GM19463 (cell line): ENCODE measurements around the gene KIF16B.

Source experiments
- ATAC-seq: cut with Tn5 transposase; IDR thresholded peaks from one replicate; pipeline ENCODE4 v1.9.1; 2021; ENCODE audit warnings: mild to moderate bottlenecking, moderate library complexity; ENCODE audit not compliant: unreplicated experiment

Gene KIF16B

GRCh38 chr20:16314320-16314719, 258.9 kb downstream of the KIF16B start:
- peak; percentile 72 for ATAC-seq

DNA sequence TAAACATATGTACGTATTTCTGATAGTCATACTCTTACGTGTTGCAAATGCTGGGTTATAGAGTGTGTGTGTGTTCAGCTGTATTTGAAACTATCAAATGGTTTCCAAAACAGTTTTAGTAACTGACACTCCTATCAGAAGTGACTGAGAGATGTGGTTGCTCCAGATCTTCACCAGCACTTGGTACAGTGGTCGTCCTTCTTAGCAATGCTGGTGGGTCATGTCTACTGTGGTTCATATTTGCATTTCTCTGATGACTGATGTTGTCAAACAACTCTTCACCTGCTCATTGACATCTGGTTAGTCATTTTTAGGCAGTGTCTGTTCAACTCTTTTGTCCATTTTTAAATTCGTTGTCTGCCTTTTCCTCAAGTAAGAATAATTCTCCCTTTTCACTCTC, 259.3 kb downstream of the KIF16B start:
- ATAC-seq = peak; percentile 28

GRCh38 chr20:16312998-16313397, 260.2 kb downstream of the KIF16B start:
- ATAC-seq = no peak

DNA sequence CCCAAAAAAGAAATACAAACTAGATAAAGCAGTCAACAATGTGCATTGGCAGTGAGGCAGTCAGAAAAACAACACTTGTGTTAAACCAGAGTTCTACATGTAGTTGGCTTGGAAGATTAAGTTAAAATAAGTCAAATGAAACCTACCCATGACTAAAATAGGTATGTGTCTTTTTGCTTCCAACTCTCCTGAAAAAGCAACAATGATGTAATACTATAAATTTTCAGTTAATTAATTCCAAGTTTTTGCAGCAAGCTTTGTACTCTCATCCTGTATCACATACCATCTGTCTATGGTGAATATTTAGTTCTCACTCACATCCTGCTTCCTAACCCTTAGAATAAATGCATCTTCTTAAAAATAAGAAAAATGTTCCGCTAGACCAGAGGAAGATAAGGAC, 261.5 kb downstream of the KIF16B start:
- no peak for ATAC-seq

- ATAC-seq = no peak
Observed at GRCh38 chr20:16308754-16309153, 264.5 kb downstream of the KIF16B start.

GRCh38 chr20:16302818-16303217, 270.4 kb downstream of the KIF16B start:
- ATAC-seq = no peak

DNA sequence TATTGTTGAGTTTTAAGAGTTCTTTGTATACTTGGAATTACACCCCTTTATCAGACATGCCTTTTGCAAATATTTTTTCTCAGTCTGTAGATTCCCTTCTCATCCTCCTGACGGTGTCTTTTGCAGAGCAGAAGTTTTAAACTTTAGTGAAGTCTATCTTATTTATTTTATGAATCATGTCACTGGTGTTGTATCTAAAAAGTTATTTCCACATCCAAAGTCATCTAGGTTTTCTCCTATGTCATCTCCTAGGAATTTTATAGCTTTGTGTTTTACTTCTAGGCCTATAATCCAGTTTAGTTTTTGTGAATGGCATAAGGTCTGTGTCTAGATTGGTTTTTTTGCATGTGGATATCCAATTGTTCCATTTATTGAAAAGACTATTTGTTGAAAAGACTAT, 271.3 kb downstream of the KIF16B start:
- no peak for ATAC-seq

- ATAC-seq = no peak
Observed at GRCh38 chr20:16299897-16300296, 273.4 kb downstream of the KIF16B start.

- ATAC-seq = no peak
Observed at GRCh38 chr20:16296931-16297330, 276.3 kb downstream of the KIF16B start.

GRCh38 chr20:16295534-16295933, 277.7 kb downstream of the KIF16B start:
- ATAC-seq = no peak

DNA sequence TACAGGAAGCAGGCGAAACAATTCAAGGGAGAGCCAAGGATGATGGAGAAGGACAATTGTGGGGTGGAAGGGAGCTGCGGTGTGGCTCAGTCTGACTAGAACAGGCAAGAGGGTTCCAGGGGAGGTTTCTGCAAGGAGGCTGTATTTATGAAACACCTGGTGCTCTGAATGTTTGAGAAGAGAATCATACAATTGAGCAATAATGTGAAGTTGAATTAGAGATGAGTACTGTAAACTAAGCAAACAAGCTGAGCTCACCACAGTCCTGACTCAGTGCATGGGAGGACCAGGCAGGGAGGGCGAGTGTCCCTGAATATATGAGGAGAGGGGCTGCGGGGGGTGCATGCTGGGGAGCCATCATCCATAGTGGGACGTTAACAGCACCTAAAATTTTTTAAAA, 279.7 kb downstream of the KIF16B start:
- no peak for ATAC-seq

GRCh38 chr20:16292226-16292880, 280.9 kb downstream of the KIF16B start:
- ATAC-seq = no peak

DNA sequence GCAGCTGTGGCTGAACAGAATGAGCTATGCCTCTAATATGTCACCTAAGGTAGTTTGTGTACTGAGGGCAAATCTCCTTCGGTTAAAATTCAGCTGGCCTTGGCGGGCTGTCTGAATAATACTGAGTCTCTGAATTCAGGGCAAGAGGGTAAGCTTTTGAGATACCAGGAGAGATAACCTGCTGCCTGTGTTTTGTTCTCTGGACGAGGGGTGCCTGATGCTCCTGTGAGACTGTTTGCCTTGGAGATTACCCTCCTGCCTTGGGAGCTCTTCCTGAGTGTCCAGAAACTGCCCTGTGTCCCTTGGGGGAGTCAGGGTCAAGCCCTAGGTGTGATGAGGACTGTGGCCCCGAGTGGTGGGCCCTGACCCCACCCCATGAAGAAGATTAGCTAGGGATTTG, 282.9 kb downstream of the KIF16B start:
- no peak for ATAC-seq

DNA sequence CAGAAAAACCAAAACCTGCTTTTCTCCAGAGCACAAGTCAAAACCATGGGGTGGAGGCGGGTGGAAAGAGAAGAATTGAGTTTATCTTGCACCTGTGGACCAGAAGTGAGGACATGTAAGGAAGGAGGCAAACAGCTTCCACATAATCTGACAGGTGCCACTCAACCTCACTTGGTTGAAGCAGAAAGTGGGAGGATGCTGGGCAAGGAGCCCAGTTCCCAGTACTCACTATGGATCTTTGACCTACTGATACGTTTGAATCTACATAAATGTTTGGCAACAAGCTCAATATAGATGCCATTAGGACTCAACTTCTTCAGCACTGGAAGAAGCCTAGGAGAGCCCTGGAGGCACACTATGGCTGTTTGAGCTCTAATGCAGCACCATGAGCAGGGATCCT, 285.5 kb downstream of the KIF16B start:
- no peak for ATAC-seq

DNA sequence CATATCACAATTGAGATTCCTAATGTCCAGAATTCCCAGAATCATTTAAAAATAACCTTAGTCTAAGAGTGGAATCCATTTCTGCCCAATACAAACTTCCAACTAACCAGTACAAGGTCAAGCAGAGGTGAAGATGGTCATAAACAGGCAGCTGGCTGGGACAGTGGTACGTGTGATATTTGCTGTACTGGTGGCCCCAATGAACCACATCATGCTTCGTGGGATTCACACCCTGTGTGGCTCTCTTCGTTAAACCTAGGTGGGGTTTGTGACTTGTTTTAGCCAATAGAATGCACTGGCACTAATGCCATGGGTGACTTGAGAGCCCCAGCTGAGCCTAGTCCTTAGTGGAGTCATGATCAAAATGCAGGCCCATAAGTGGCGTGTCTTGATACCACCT, 286.6 kb downstream of the KIF16B start:
- no peak for ATAC-seq

GRCh38 chr20:16284385-16285100, 288.7 kb downstream of the KIF16B start:
- ATAC-seq = no peak

DNA sequence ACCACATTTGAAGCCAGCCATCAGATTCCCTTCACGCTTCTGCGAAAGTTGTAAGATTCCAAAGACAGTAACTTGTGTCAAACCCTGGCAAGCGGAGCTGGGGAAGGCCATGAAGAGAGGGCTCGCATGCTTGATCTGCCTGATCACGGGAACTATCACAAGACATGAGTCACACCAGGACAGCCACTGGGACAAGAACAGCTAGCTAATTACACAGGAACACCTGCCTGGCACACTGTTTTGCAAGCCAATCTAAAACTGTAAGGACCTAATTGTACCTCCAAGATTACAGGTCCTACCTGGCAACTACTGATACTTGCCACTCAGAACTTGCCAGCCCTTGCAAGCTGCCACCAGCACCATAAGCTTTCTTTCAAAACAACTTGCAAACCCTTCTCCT, 289.3 kb downstream of the KIF16B start:
- no peak for ATAC-seq

- no peak for ATAC-seq
Observed at GRCh38 chr20:16283307-16283706, 289.9 kb downstream of the KIF16B start.

GRCh38 chr20:16280219-16280618, 293.0 kb downstream of the KIF16B start:
- ATAC-seq = no peak

DNA sequence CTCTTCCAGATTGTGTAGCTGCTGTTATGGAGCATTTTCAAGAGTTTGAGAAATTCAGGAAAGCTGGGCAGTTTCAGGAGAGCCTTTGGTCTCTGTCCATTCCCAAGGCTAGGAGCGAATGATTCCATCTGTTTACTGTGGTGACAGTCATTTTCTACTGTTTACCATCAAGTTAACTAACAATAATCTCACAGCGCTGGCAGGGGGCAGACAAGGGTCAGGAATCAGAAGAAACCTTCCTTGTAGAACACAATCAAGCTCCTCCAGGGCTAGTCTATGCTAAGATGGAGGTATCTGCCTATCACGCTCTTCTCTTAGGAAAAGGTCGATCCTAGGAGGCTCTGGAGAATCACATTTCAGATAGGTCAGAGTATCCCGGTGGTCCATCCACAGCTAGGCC, 293.9 kb downstream of the KIF16B start:
- no peak for ATAC-seq

DNA sequence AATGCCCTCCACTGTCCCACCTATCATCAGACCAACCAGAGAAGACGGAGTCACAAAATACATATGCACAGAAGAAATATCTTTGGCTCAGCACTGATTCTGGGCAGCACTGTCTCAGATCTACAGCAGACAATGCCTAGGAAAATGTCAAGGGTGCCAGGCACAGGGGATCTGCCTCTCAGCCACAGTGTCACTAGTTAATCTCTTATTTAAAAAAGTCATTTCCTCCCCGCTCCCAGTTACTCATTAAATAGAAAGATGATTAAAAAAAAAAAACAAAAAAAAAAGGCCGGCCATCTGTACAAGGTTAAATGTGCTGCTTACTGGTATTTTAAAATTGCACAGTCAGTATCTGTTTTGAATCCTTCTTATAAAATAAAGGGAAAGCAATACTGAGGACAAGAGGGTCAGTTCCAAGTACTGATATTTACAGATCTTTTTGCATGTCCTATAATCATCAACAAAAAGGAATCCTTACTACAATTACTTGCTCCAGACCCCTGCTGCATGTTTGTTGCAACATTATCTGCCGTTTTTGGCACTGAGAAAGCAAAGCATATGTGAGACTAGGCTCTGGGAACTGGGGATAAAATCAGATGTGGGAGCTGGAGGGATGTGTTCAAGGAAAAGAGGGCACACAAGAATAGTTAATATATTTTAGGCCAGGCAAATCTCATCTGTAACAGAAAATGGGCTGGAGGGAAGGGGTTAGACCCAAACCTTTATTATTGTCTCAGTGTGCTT, 299.3 kb downstream of the KIF16B start:
- ATAC-seq = peak; percentile 53

DNA sequence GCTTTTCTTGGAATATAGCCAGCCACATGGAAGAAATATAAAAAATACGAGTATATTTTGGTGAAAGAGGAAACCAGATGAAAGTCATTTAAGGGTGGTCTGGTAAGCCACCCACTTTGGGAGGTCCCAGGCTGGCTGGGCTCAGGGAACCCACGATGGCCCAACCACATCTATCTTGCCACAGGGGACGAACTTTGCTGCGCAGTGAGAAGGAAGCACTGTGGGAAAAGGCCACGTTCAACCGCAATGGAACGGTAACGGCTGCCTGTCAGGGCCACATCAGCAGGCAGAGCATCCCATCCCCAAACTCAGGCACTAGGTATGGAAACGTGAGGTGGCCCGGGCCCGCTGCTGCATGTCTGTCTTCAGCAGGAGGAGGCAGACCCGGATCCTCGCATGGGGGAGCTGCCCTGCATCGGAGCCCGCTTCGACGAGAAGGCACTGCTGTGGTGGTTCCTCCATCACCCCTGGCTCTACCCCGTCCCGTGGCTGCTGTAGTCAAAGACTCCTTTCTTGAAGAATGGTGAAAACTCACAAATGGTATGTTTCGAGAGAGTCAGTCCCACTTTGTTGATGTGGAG, 300.4 kb downstream of the KIF16B start:
- ATAC-seq = no peak
